Measurements from ENCODE around the gene FXYD4.

GRCh38 chr10:43421519-43421918, 50.1 kb downstream of the FXYD4 start:
- TF ChIP-seq, protein P1, sequence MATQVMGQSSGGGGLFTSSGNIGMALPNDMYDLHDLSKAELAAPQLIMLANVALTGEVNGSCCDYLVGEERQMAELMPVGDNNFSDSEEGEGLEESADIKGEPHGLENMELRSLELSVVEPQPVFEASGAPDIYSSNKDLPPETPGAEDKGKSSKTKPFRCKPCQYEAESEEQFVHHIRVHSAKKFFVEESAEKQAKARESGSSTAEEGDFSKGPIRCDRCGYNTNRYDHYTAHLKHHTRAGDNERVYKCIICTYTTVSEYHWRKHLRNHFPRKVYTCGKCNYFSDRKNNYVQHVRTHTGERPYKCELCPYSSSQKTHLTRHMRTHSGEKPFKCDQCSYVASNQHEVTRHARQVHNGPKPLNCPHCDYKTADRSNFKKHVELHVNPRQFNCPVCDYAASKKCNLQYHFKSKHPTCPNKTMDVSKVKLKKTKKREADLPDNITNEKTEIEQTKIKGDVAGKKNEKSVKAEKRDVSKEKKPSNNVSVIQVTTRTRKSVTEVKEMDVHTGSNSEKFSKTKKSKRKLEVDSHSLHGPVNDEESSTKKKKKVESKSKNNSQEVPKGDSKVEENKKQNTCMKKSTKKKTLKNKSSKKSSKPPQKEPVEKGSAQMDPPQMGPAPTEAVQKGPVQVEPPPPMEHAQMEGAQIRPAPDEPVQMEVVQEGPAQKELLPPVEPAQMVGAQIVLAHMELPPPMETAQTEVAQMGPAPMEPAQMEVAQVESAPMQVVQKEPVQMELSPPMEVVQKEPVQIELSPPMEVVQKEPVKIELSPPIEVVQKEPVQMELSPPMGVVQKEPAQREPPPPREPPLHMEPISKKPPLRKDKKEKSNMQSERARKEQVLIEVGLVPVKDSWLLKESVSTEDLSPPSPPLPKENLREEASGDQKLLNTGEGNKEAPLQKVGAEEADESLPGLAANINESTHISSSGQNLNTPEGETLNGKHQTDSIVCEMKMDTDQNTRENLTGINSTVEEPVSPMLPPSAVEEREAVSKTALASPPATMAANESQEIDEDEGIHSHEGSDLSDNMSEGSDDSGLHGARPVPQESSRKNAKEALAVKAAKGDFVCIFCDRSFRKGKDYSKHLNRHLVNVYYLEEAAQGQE (IDR thresholded peaks at IDR 0.05; ENCODE audit: unreplicated experiment): no peak
- TF ChIP-seq, protein P2, sequence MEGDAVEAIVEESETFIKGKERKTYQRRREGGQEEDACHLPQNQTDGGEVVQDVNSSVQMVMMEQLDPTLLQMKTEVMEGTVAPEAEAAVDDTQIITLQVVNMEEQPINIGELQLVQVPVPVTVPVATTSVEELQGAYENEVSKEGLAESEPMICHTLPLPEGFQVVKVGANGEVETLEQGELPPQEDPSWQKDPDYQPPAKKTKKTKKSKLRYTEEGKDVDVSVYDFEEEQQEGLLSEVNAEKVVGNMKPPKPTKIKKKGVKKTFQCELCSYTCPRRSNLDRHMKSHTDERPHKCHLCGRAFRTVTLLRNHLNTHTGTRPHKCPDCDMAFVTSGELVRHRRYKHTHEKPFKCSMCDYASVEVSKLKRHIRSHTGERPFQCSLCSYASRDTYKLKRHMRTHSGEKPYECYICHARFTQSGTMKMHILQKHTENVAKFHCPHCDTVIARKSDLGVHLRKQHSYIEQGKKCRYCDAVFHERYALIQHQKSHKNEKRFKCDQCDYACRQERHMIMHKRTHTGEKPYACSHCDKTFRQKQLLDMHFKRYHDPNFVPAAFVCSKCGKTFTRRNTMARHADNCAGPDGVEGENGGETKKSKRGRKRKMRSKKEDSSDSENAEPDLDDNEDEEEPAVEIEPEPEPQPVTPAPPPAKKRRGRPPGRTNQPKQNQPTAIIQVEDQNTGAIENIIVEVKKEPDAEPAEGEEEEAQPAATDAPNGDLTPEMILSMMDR (conservative IDR thresholded peaks at IDR 0.05; ENCODE audit: low read depth in 2 of 2): no peak
- no peak for TF ChIP-seq EZH2 (IDR thresholded peaks at IDR 0.05; ENCODE audit: low read depth, unreplicated experiment)
- no peak for TF ChIP-seq STAT1 (IDR thresholded peaks at IDR 0.05; ENCODE audit: unreplicated experiment)
- no peak for TF ChIP-seq JUNB (IDR thresholded peaks at IDR 0.05; ENCODE audit: unreplicated experiment)
- no peak for TF ChIP-seq EZH2phosphoT487 (IDR thresholded peaks at IDR 0.05; ENCODE audit: unreplicated experiment)
